Lung (tissue), 12 donors: Measurements from ENCODE around the gene PRDM16. TPM values are rescaled to one million over a fixed set of nuclear protein-coding genes. Genes with fewer than 3 reads are reported as not detected.

Source experiments
- ATAC-seq: fragments of 200-7000 bp; cut with Tn5 transposase; one replicate; pipeline ENCODE4 v1.9.1; 2020; ENCODE audit warnings: moderate number of reproducible peaks; ENCODE audit not compliant: insufficient read depth, low FRiP score
- DNase-seq, 3 donors: peaks; one replicate each; pipeline ENCODE4 v3.0.0-alpha.2; 2013 to 2017
- H3K27ac ChIP-seq, 2 donors: one replicate each; pipeline ENCODE4 v1.5.1; 2013; ENCODE audit warnings: mild to moderate bottlenecking in 2 of 2, moderate library complexity in 2 of 2, control low read depth in 1 of 2, inconsistent platforms in 1 of 2, low read depth in 1 of 2, low read length in 1 of 2
- H3K27me3 ChIP-seq, 3 donors: one replicate each; pipeline ENCODE4 v1.5.1; 2013; ENCODE audit warnings: low read length in 2 of 3; ENCODE audit not compliant: control insufficient read depth in 3 of 3, insufficient read depth in 3 of 3
- H3K36me3 ChIP-seq, 4 donors: one replicate each; pipeline ENCODE4 v1.5.1; 2013; ENCODE audit warnings: low read length in 4 of 4, mild to moderate bottlenecking in 1 of 4, moderate library complexity in 1 of 4; ENCODE audit not compliant: control insufficient read depth in 4 of 4, insufficient read depth in 4 of 4
- H3K4me1 ChIP-seq, 5 donors: one replicate each; pipeline ENCODE4 v1.5.1; 2013; ENCODE audit warnings: low read length in 5 of 5, mild to moderate bottlenecking in 2 of 5, moderate library complexity in 1 of 5; ENCODE audit not compliant: control insufficient read depth in 5 of 5, insufficient read depth in 5 of 5
- H3K4me3 ChIP-seq: one replicate; pipeline ENCODE4 v1.5.1; 2013; ENCODE audit warnings: mild to moderate bottlenecking, control low read depth, moderate library complexity
- H3K9ac ChIP-seq, 2 donors: one replicate each; pipeline ENCODE4 v1.5.1; 2013; ENCODE audit warnings: low read length in 2 of 2, control low read depth in 1 of 2; ENCODE audit not compliant: insufficient read depth in 1 of 2
- H3K9me3 ChIP-seq, 4 donors: one replicate each; pipeline ENCODE4 v1.5.1; 2013; ENCODE audit warnings: low read length in 3 of 4, mild to moderate bottlenecking in 1 of 4, moderate library complexity in 1 of 4; ENCODE audit not compliant: control insufficient read depth in 4 of 4, insufficient read depth in 3 of 4
- CTCF ChIP-seq: IDR thresholded peaks from 2 replicates; pipeline ENCODE4 v1.5.1; 2012; ENCODE audit warnings: mild to moderate bottlenecking; ENCODE audit errors: control extremely low read depth, extremely low read depth
- WGBS, 2 donors: extraction: QIAGEN DNeasy Blood & Tissue Kit; methylation state at CpG; one replicate each; pipeline ENCODE4 v1.1.7; 2013; 5-methylcytosine and 5-hydroxymethylcytosine counted together
- polyA plus RNA-seq, 2 donors: library from polyadenylated mRNA; stranded (reverse); fragments of 200-250 nt; gene quantifications; one replicate each; pipeline ENCODE4 v1.2.1, GENCODE V29; 2013
- total RNA-seq, 2 donors: library from RNA; depleted of rRNA in 1 of 2; stranded (reverse); fragments of >200 nt in 1 of 2; gene quantifications; one replicate each; pipeline ENCODE4 v1.2.1, GENCODE V29; 2014 to 2021
- donor health status: control.
- donor health status: control.
- donor health status: Bipolar disorder and iron deficiency.
- donor health status: healthy.
- donor health status: DM: yes; HTN: yes; CAD: no.

Gene PRDM16
- total and polyA plus RNA-seq, 4 donors: 2.4 to 36.5 (median 13.1) TPM

- Histone ChIP-seq H3K27ac (no peak overlapping the region), H3K27me3 (peaks cover 0 to 10% (median 3%) of the 10 kb centered on the region in 3 donors), H3K9ac (no peak overlapping the region), H3K9me3 (no peaks in the 10 kb centered on the region), H3K36me3 (no peaks in the 10 kb centered on the region), H3K4me1 (peaks cover 0 to 28% (median 0%) of the 10 kb centered on the region in 5 donors), H3K4me3 (no peak overlapping the region)
- TF ChIP-seq CTCF: no peak
- WGBS, 2 donors: 86 to 93% methylated on average over 32 of the region's 32 CpGs
- ATAC-seq: no peak
- DNase-seq: peak in 1 of 3 donors; percentile 9
Measured at GRCh38 chr1:3037281-3038040, 31.5 kb upstream of the PRDM16 start.

- TF ChIP-seq CTCF: no peak
- no peaks in the 10 kb centered on the region for H3K36me3 ChIP-seq
- H3K9ac ChIP-seq: no peak overlapping the region
- H3K27ac ChIP-seq: no peak overlapping the region
- peaks cover 0 to 10% (median 3%) of the 10 kb centered on the region in 3 donors for H3K27me3 ChIP-seq
- ATAC-seq: no peak
- 78 to 91% methylated on average over 11 of the region's 11 CpGs for WGBS, 2 donors
- H3K4me3 ChIP-seq: no peak overlapping the region
- no peak for DNase-seq
- peaks cover 0 to 23% (median 0%) of the 10 kb centered on the region in 5 donors for H3K4me1 ChIP-seq
- H3K9me3 ChIP-seq: no peaks in the 10 kb centered on the region
Measured at GRCh38 chr1:3038113-3038551, 30.9 kb upstream of the PRDM16 start.

GRCh38 chr1:3038571-3039181 is 30.3 kb upstream of the PRDM16 start:
- no peak overlapping the region for H3K9ac ChIP-seq
- no peak overlapping the region for H3K4me3 ChIP-seq
- no peaks in the 10 kb centered on the region for H3K36me3 ChIP-seq
- no peak overlapping the region for H3K27ac ChIP-seq
- H3K9me3 ChIP-seq: no peaks in the 10 kb centered on the region
- 77 to 87% methylated on average over 19 of the region's 19 CpGs for WGBS, 2 donors
- ATAC-seq (no peak), DNase-seq (peak in 1 of 3 donors; percentile 15)
- H3K27me3 ChIP-seq: peaks cover 0 to 10% (median 3%) of the 10 kb centered on the region in 3 donors
- peaks cover 0 to 23% (median 0%) of the 10 kb centered on the region in 5 donors for H3K4me1 ChIP-seq
- no peak for TF ChIP-seq CTCF
